Osteoblast (primary cell): ENCODE measurements around the gene RNF44. TPM values are rescaled to one million over a fixed set of nuclear protein-coding genes. Genes with fewer than 3 reads are reported as not detected.

Experiments used
- DNase-seq: peaks from one replicate; pipeline ENCODE4 v3.0.0; 2011; ENCODE audit warnings: low spot score, mixed read lengths; ENCODE audit not compliant: insufficient read length; ENCODE audit errors: missing footprints
- H2AFZ ChIP-seq: 2 replicates; pipeline ENCODE4 v1.6.0; 2011; ENCODE audit warnings: mild to moderate bottlenecking, low read length
- H3K27ac ChIP-seq: 2 replicates; pipeline ENCODE4 v1.5.1; 2011; ENCODE audit warnings: mild to moderate bottlenecking, low read depth, low read length, moderate library complexity
- H3K27me3 ChIP-seq: 2 replicates; pipeline ENCODE4 v1.6.0; 2012; ENCODE audit warnings: mild to moderate bottlenecking, control low read depth, inconsistent platforms, low read length, moderate library complexity; ENCODE audit not compliant: insufficient read depth
- H3K36me3 ChIP-seq: 2 replicates; pipeline ENCODE4 v1.5.1; 2011; ENCODE audit warnings: mild to moderate bottlenecking, low read length, control low read depth, moderate library complexity; ENCODE audit not compliant: insufficient read depth
- H3K4me1 ChIP-seq: 2 replicates; pipeline ENCODE4 v1.5.1; 2011; ENCODE audit warnings: mild to moderate bottlenecking, low read length, control low read depth, moderate library complexity; ENCODE audit not compliant: insufficient read depth
- H3K4me2 ChIP-seq: 2 replicates; pipeline ENCODE4 v1.6.0; 2011; ENCODE audit warnings: mild to moderate bottlenecking, low read length; ENCODE audit not compliant: insufficient read depth
- H3K4me3 ChIP-seq: fragments of 200-600 bp; sonication (generic); 3 replicates; pipeline ENCODE4 v1.5.1; 2012; ENCODE audit warnings: mild to moderate bottlenecking, low read length, inconsistent platforms; ENCODE audit not compliant: insufficient read depth
- H3K79me2 ChIP-seq: 2 replicates; pipeline ENCODE4 v1.6.0; 2012; ENCODE audit warnings: mild to moderate bottlenecking, low read length, control low read depth, inconsistent platforms; ENCODE audit not compliant: insufficient read depth
- H3K9me3 ChIP-seq: 2 replicates; pipeline ENCODE4 v1.5.1; 2011; ENCODE audit warnings: low read depth, low read length, control low read depth
- H4K20me1 ChIP-seq: 2 replicates; pipeline ENCODE4 v1.6.0; 2012; ENCODE audit warnings: mild to moderate bottlenecking, low read length, control low read depth; ENCODE audit not compliant: insufficient read depth
- CTCF ChIP-seq: IDR thresholded peaks from 2 replicates; pipeline ENCODE4 v1.5.1; 2011; ENCODE audit warnings: mild to moderate bottlenecking, low read depth, low read length, moderate library complexity; ENCODE audit errors: extremely low read depth
- total RNA-seq: library from RNA; depleted of rRNA; stranded (reverse); fragments of >200 nt; gene quantifications from 2 replicates; pipeline ENCODE4 v1.2.3, GENCODE V29; 2012

RNF44 gene
- total RNA-seq, 1 donor = 5.4 TPM

- Histone ChIP-seq H2AFZ (no peak overlapping the region), H4K20me1 (no peaks in the 10 kb centered on the region), H3K4me2 (no peak overlapping the region), H3K27ac (peak overlapping the region; percentile 20), H3K4me1 (peaks cover 21% of the 10 kb centered on the region), H3K36me3 (peaks cover 62% of the 10 kb centered on the region), H3K9me3 (no peaks in the 10 kb centered on the region), H3K4me3 (no peak overlapping the region), H3K27me3 (no peaks in the 10 kb centered on the region), H3K79me2 (peaks cover 7% of the 10 kb centered on the region)
- DNase-seq = no peak
- no peak for TF ChIP-seq CTCF
Observed at GRCh38 chr5:176497852-176498251, 39.4 kb downstream of the RNF44 start.

GRCh38 chr5:176492431-176492830 is 44.8 kb downstream of the RNF44 start:
- no peak overlapping the region for H2AFZ ChIP-seq
- H3K27ac ChIP-seq = no peak overlapping the region
- H3K9me3 ChIP-seq = no peaks in the 10 kb centered on the region
- H3K4me3 ChIP-seq = no peak overlapping the region
- H3K36me3 ChIP-seq = peaks cover 72% of the 10 kb centered on the region
- peaks cover 14% of the 10 kb centered on the region for H3K4me1 ChIP-seq
- peaks cover 8% of the 10 kb centered on the region for H4K20me1 ChIP-seq
- DNase-seq = no peak
- no peak for TF ChIP-seq CTCF
- H3K79me2 ChIP-seq = peaks cover 20% of the 10 kb centered on the region
- no peak overlapping the region for H3K4me2 ChIP-seq
- no peaks in the 10 kb centered on the region for H3K27me3 ChIP-seq

GRCh38 chr5:176491901-176492300 is 45.3 kb downstream of the RNF44 start:
- Histone ChIP-seq H3K9me3 (no peaks in the 10 kb centered on the region), H2AFZ (no peak overlapping the region), H3K36me3 (peaks cover 72% of the 10 kb centered on the region), H3K27ac (no peak overlapping the region), H3K4me3 (no peak overlapping the region), H3K4me2 (no peak overlapping the region), H3K79me2 (peaks cover 25% of the 10 kb centered on the region), H4K20me1 (peaks cover 8% of the 10 kb centered on the region), H3K4me1 (peaks cover 13% of the 10 kb centered on the region), H3K27me3 (no peaks in the 10 kb centered on the region)
- DNase-seq = no peak
- no peak for TF ChIP-seq CTCF

GRCh38 chr5:176491101-176491502 is 46.1 kb downstream of the RNF44 start:
- H3K9me3 ChIP-seq = no peaks in the 10 kb centered on the region
- H3K36me3 ChIP-seq = peaks cover 71% of the 10 kb centered on the region
- peaks cover 33% of the 10 kb centered on the region for H3K79me2 ChIP-seq
- peak overlapping the region; percentile 50 for H3K27ac ChIP-seq
- peaks cover 13% of the 10 kb centered on the region for H3K4me1 ChIP-seq
- no peak overlapping the region for H3K4me2 ChIP-seq
- TF ChIP-seq CTCF = no peak
- H3K4me3 ChIP-seq = no peak overlapping the region
- peak; percentile 10 for DNase-seq
- peaks cover 8% of the 10 kb centered on the region for H4K20me1 ChIP-seq
- no peaks in the 10 kb centered on the region for H3K27me3 ChIP-seq
- H2AFZ ChIP-seq = no peak overlapping the region
